HG02588 (cell line): ENCODE measurements around the gene FER.
A peak's percentile ranks its signal among the peaks of the same experiment; 100 is the strongest.

ENCODE experiments used
- ATAC-seq: cut with Tn5 transposase; IDR thresholded peaks from one replicate; pipeline ENCODE4 v1.9.1; 2021; ENCODE audit warnings: mild to moderate bottlenecking, moderate library complexity; ENCODE audit not compliant: unreplicated experiment

Gene FER

GRCh38 chr5:109167586-109167985 is 419.9 kb downstream of the FER start:
- no peak for ATAC-seq

DNA sequence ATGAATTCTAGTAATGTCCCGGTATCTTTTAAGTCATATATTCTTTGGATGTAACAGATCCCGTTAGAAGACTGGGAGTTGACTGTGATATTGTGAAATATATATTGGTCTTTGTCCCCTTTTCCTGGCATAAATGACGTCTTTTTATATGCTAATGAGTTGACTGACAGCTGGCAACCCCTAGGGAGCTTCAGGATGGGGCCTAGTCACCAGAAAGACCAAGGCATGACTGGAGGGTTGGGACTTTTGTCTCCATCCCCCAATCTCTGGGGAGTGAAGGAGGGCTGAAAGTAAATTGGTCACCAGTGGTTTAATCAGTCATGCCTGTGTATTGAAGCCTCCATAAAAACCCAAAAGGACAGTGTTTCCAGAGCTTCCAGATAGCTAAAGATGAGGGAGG is 420.5 kb downstream of the FER start:
- ATAC-seq, result no peak

- no peak for ATAC-seq
Measured at GRCh38 chr5:109170629-109171350, 423.1 kb downstream of the FER start.

DNA sequence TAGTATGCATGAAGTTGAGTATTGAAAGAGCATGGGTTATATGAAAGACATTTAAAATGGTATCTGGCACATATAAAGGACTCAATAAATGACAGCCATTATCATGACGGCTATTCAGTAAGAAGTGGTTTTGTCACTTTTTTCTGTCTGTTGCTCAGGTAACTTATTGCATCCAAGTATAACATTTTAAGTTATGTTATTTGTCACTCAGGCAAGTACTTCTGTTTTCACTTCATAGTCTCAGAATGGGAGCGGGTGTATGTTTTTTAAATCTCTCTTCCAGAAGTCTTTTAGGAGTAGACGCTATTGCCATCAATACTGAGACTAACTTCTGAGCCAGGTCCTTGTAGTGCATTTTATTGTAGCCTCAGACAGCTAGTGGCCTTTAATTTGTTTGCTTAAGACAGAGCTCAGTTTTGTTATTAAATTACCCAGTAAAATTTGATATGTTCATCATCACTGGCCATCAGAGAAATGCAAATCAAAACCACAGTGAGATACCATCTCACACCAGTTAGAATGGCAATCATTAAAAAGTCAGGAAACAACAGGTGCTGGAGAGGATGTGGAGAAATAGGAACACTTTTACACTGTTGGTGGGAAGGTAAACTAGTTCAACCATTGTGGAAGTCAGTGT is 423.9 kb downstream of the FER start:
- peak; percentile 53 for ATAC-seq

GRCh38 chr5:109173036-109173794 is 425.5 kb downstream of the FER start:
- ATAC-seq, result no peak

GRCh38 chr5:109177227-109177626 is 429.5 kb downstream of the FER start:
- no peak for ATAC-seq

- ATAC-seq, result no peak
Measured at GRCh38 chr5:109177782-109178181, 430.1 kb downstream of the FER start.

DNA sequence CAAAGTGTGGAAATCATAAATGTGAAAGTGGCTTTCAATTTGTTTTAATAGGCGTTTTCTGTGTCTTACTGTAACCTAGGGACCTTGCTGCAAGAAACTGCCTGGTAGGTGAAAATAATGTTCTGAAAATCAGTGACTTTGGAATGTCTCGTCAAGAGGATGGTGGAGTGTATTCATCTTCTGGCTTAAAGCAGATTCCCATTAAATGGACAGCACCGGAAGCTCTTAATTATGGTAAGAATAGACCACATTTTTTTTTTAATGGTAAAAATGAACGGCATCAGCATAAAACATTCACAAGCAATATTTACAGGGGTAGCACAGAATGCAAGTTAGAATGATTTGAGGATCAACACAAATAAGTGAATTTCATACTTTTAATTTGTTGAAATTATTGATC is 433.0 kb downstream of the FER start:
- ATAC-seq, result no peak

- no peak for ATAC-seq
Measured at GRCh38 chr5:109186759-109187158, 439.1 kb downstream of the FER start.

GRCh38 chr5:109191153-109191558 is 443.5 kb downstream of the FER start:
- ATAC-seq, result peak; percentile 75

GRCh38 chr5:109192027-109192426 is 444.3 kb downstream of the FER start:
- no peak for ATAC-seq

DNA sequence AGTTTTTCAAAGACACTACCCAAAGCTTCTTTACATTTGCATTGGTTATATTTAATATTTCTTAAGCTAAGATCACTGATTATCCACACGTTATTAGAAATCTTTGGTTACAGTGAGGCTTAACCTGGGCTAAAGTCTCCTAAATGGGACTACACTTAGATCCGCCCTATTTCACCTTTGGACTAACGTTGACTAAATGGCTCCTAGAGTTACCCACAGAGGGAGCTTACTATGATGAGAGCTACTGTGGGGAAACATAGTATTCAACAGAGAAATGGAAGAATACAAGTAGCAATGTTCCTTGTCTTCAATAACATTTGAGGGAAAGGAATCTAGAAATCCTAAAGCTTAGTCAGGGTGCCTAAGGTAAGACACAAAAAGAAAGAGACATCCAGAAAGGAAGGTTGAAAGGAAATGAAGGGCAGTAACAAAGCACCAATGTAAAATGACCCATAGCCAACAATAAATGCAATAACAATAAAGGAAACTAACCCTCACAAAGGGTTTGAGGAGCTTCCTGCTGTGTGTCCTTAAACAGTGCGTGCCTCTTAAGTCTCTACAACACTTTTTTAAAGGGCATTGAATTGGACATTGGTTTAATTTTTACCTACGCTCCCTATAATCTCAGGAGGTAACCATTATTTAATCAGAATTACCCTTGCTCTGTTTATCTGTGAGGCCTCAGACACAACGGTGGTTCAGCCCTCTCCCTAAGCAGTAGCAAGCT is 445.0 kb downstream of the FER start:
- no peak for ATAC-seq

- no peak for ATAC-seq
Measured at GRCh38 chr5:109195667-109196066, 448.0 kb downstream of the FER start.

- ATAC-seq, result no peak
Measured at GRCh38 chr5:109196087-109196822, 448.6 kb downstream of the FER start.

DNA sequence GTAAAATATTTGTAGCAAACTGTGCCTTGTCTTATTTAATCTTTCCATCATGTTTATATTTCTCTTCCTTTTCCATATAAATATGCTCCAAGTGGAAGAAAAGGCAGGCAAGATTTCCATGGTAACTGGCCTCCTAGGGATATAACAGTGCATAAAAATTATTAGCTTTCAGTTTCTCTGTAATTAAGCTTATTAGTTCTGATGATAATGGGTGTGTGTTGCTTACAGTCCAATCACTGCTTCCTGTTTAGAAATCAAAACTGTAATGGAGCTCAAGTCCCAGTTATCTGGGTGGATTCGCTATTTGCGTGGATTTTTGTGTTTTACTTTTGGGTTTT is 449.1 kb downstream of the FER start:
- no peak for ATAC-seq

DNA sequence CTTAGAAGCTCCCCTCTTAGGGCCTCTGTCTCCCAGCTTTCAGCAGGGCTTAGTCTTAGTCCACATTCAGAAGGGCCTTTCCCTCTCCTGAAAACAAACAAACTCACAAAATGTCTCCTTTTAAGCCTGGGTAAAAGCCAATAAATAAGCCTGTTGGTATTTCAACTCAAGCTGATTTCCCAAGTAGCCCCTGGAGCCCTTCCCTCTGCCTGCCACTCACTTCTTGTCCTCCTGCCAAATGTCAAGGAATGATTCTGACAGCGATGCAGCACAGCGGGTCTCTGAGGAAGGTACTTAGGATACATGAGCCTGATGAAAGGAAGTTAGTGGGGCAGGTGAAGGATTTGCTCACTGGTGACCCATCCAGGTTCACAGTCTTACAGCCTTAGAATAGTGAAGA is 451.6 kb downstream of the FER start:
- ATAC-seq, result no peak

- ATAC-seq, result no peak
Measured at GRCh38 chr5:109199799-109200620, 452.3 kb downstream of the FER start.

GRCh38 chr5:109215040-109215439 is 467.3 kb downstream of the FER start:
- no peak for ATAC-seq

DNA sequence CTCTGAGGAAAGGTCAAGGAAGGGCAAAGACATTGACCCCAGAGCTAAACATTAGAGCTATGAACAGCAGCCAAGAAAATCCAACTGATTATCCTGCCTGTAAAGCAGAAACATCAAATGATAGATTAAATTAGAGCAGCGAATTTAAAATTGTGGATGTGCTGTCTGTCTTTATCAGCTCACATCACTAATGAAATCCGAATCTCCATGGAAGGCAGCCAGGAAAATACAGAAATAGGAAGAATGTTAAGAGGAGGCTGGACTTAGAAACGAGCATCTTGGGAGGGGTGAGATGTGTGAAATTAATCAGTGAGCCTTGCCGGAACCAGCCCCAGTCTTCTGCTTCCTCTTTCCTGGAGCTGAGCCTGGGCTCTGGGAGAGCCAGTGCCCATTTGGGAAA is 471.1 kb downstream of the FER start:
- no peak for ATAC-seq

DNA sequence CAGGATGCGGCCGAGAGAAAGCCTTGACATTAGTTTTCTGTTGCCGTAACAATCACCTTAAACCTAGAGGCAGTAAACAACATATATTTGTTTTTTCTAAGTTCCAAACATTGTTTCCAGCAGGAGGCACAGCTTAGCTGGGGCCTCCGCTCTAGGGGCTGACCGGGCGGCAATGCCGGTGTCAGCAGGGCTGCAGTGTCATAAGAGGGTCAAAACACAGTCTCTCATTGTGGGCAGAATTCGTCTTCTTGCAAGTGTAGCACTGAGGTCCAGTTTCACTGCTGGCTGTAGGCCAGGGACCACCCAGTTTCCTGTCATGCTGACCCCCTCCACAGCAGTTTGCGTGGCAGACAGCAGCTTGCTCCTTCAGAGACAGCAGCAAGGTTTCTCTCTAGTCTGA is 475.8 kb downstream of the FER start:
- no peak for ATAC-seq
